Chondrocyte (in vitro differentiated cells): ENCODE results near the gene TRIM41. TPM values are rescaled to one million over a fixed set of nuclear protein-coding genes. Genes with fewer than 3 reads are reported as not detected.

Experiments used
- DNase-seq: peaks from one replicate; pipeline ENCODE4 v3.0.0; 2021; ENCODE audit warnings: mixed read lengths, low spot score
- H3K27ac Mint-ChIP-seq: one replicate; pipeline ENCODE4 v1.8.0; 2021; ENCODE audit warnings: mild to moderate bottlenecking, moderate library complexity, mixed read lengths; ENCODE audit not compliant: unreplicated experiment
- H3K27me3 Mint-ChIP-seq: 2 replicates; pipeline ENCODE4 v1.8.0; 2021; ENCODE audit warnings: low read depth, mixed read lengths
- H3K36me3 Mint-ChIP-seq: 2 replicates; pipeline ENCODE4 v1.8.0; 2021; ENCODE audit warnings: low read depth, mixed read lengths
- H3K4me1 Mint-ChIP-seq: 2 replicates; pipeline ENCODE4 v1.8.0; 2021; ENCODE audit warnings: low read depth, mild to moderate bottlenecking, mixed read lengths
- H3K4me3 Mint-ChIP-seq: one replicate; pipeline ENCODE4 v1.8.0; 2021; ENCODE audit warnings: mild to moderate bottlenecking, moderate library complexity, mixed read lengths; ENCODE audit not compliant: unreplicated experiment
- H3K9me3 Mint-ChIP-seq: 2 replicates; pipeline ENCODE4 v1.8.0; 2021; ENCODE audit warnings: low read depth, mixed read lengths
- total RNA-seq: library from RNA; stranded (reverse); gene quantifications from 3 replicates; pipeline ENCODE4 v1.2.1, GENCODE V29; 2021
- TF ChIP-seq, protein P1 (sequence below): fragments of 200-600 bp; sonication (generic); IDR thresholded peaks from 2 replicates; pipeline ENCODE4 v1.5.0; 2021; ENCODE audit warnings: antibody characterized with exemption, mild to moderate bottlenecking, moderate library complexity

The TRIM41 gene
- total RNA-seq, 1 donor from 2014 or later = 19.3 TPM

DNA sequence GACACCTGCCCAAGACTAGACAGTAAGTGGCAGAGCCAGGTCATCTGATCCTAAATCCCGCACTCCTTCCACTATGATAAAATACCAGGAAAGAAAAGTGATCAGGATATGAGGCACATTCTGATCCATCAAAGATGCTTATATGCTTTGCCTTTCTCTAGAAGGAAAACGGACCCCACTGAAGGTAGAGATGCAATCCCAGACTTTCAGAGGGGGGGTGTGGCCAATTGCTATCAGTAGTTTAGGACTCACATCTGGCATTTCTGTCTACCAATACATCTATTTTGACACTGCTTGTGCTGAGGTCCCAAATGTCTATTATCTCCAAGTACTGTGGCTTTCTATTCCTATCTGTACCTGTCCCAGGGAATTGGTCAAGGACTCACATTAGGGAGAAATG is 36.2 kb downstream of the TRIM41 start:
- peak overlapping the region; percentile 98 for H3K4me3 Mint-ChIP-seq
- H3K4me1 Mint-ChIP-seq = peaks cover 63% of the 10 kb centered on the region
- no peaks in the 10 kb centered on the region for H3K27me3 Mint-ChIP-seq
- H3K9me3 Mint-ChIP-seq = no peaks in the 10 kb centered on the region
- H3K36me3 Mint-ChIP-seq = peaks cover 15% of the 10 kb centered on the region
- DNase-seq = no peak
- TF ChIP-seq, protein P1, sequence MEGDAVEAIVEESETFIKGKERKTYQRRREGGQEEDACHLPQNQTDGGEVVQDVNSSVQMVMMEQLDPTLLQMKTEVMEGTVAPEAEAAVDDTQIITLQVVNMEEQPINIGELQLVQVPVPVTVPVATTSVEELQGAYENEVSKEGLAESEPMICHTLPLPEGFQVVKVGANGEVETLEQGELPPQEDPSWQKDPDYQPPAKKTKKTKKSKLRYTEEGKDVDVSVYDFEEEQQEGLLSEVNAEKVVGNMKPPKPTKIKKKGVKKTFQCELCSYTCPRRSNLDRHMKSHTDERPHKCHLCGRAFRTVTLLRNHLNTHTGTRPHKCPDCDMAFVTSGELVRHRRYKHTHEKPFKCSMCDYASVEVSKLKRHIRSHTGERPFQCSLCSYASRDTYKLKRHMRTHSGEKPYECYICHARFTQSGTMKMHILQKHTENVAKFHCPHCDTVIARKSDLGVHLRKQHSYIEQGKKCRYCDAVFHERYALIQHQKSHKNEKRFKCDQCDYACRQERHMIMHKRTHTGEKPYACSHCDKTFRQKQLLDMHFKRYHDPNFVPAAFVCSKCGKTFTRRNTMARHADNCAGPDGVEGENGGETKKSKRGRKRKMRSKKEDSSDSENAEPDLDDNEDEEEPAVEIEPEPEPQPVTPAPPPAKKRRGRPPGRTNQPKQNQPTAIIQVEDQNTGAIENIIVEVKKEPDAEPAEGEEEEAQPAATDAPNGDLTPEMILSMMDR = no peak
- no peak overlapping the region for H3K27ac Mint-ChIP-seq

DNA sequence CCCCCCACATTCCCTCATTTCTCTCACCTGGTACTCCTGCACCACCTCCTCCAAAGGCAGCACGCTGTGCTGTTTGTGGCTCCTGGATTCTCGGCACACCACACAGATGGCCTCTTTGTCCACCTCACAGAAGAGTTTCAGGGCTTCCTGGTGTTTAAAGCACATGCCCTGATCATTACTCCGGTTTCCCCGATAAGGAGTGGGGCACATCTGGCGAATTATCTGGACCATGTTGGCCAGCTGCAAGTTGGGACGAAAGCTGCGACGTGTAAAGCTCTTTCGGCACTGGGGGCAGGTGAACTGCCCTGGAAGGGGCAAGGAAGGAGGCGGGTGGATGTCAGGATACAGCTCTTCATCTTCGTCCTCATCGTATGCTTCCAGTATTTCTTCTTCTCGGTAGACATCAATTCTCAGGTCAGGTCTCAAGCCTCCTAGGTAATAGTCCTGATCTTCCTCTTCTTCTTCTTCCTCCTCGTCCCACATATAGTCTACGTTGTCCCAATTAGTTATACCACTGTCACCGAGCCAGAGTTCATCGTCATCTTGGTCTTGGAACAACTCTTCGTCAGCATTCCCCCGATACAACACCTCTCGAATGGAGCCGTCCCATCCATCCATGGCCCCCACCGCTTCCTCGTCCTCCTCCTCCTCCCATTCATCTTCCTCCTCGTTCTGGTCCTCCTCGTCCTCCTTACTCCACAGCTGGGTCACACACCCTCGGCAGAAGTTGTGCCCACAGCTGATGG is 37.1 kb downstream of the TRIM41 start:
- peak overlapping the region; percentile 97 for H3K27ac Mint-ChIP-seq

DNA sequence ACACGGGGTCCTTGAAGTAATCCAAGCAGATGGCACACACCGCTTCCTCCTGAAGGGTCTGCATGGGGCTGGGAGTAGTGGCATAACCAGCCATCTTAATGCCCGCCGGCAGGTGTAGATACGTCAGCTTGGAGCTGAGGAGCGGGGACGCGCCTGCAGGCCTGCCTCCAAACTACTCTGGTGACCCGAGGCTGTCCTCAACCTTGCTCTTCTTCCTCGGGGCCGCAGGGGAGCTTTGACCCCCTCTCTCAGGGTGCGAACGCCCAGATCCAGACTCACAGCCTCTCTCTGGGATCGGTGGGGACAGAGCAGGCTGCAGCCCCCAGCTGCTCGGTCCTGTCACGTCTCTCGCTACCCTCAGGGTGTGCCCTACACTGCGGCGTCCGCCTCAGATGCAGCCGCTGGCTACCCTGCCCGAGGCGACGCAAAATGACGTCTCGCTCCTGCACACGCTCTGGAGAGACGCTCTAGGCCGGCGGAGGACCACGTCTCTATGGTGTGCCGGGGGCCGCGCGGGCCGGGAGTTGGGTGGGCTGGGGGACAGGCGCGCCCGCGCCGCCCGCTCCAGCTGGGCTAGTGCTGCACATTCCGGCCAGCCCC is 37.7 kb downstream of the TRIM41 start, which contains the start of gene TRIM52:
TRIM52 (minus strand) TSS at position 424 of the 600 bp plus-strand sequence; CDS start at position 94, 330 bp downstream.
- no peaks in the 10 kb centered on the region for H3K27me3 Mint-ChIP-seq
- DNase-seq = peak; percentile 96
- no peaks in the 10 kb centered on the region for H3K9me3 Mint-ChIP-seq
- H3K4me1 Mint-ChIP-seq = peaks cover 48% of the 10 kb centered on the region
- TF ChIP-seq, protein P1 = no peak
- peaks cover 10% of the 10 kb centered on the region for H3K36me3 Mint-ChIP-seq
- peak within 1 kb of the TSS; percentile 97 for H3K27ac Mint-ChIP-seq
- H3K4me3 Mint-ChIP-seq = peak within 1 kb of the TSS; percentile 98

More for the DNA sequence above, 37.1 kb downstream of the TRIM41 start:
- DNase-seq = no peak
- TF ChIP-seq, protein P1 = no peak
- Mint-ChIP-seq H3K36me3 (peaks cover 11% of the 10 kb centered on the region), H3K4me3 (peak overlapping the region; percentile 98), H3K9me3 (no peaks in the 10 kb centered on the region), H3K4me1 (peaks cover 54% of the 10 kb centered on the region), H3K27me3 (no peaks in the 10 kb centered on the region)

DNA sequence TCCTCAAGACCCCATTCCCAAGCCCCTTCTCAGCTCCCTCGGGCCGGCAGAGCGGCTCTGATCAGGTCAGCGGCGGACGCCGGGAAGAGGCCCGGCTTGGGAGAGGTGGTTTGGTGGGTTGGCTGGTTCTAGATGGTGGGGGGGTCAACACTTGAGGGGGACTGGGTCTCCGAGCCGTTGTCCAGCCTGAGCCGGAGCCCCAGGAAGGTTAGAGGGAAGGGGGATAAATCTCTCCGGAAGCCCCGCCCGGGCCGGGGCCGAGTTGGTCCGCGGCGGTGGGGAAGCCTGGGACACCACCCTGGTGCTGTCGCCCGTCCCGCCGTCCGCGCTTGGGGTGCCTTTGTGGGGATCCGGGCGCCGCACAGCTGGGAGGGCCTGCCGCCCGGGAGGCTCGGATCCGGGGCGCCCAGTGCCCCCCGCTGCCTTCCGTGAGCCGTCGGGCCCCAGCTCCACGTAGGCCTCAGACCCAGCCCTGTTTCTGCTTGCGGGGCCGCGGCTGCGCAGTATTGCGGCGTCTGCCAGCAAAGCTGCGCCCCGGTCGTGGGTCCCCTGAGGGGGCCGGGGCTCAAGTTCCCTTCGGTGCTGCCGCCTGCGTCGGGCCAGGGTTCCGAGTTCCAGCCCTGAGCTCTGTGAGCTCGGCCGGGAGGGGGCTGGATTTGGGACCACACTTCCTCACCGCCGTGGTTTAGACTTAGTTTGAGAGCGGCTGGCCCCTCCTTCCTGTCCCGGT is 38.4 kb downstream of the TRIM41 start:
- Mint-ChIP-seq H3K9me3 (no peaks in the 10 kb centered on the region), H3K36me3 (peaks cover 10% of the 10 kb centered on the region), H3K4me3 (peak overlapping the region; percentile 98), H3K27me3 (no peaks in the 10 kb centered on the region), H3K4me1 (peaks cover 41% of the 10 kb centered on the region), H3K27ac (peak overlapping the region; percentile 97)
- no peak for DNase-seq
- TF ChIP-seq, protein P1 = no peak

DNA sequence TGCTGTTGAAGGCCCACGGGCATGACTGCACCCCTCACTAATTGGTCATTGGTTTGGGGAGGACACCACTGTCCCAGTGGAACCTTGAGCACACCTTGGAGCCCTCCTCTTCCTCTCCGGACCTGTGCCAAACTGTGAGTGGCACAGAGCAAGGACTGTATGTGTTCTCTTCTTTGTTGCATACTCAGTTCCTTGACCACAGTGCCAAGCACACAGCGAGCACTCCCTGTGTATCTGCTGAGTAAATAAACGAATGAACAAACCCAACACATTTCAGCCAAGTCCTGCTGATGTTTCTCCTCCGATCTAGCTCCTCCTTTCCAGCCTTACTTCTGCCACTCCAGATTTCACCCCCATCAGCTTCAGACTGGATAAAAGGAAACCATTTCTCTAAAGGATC is 40.6 kb downstream of the TRIM41 start:
- Mint-ChIP-seq H3K27me3 (no peaks in the 10 kb centered on the region), H3K9me3 (no peaks in the 10 kb centered on the region), H3K4me3 (no peak overlapping the region), H3K27ac (no peak overlapping the region), H3K36me3 (peaks cover 5% of the 10 kb centered on the region), H3K4me1 (peaks cover 22% of the 10 kb centered on the region)
- no peak for DNase-seq
- TF ChIP-seq, protein P1 = no peak
